ENCODE measurements around the gene SEPTIN3.
A peak's percentile ranks its signal among the peaks of the same experiment; 100 is the strongest.

Gene SEPTIN3

GRCh38 chr22:41976961-41977566, 7.8 kb downstream of the SEPTIN3 start:
- DNase-seq = peak; percentile 12 to 17

- DNase-seq = no peak
Observed at GRCh38 chr22:41978732-41979131, 9.5 kb downstream of the SEPTIN3 start.

- DNase-seq = no peak
Observed at GRCh38 chr22:41979423-41980250, 10.4 kb downstream of the SEPTIN3 start.

GRCh38 chr22:41982865-41983264, 13.6 kb downstream of the SEPTIN3 start:
- DNase-seq = no peak

- DNase-seq = no peak
Observed at GRCh38 chr22:41983513-41984405, 14.5 kb downstream of the SEPTIN3 start.

- no peak for DNase-seq
Observed at GRCh38 chr22:41987276-41987675, 18.0 kb downstream of the SEPTIN3 start.

GRCh38 chr22:41989246-41989645, 20.0 kb downstream of the SEPTIN3 start:
- DNase-seq = no peak

- DNase-seq = no peak
Observed at GRCh38 chr22:41991111-41991510, 21.9 kb downstream of the SEPTIN3 start.

- no peak for DNase-seq
Observed at GRCh38 chr22:41992496-41992895, 23.3 kb downstream of the SEPTIN3 start.

GRCh38 chr22:41995211-41995610, 26.0 kb downstream of the SEPTIN3 start:
- no peak for DNase-seq

- DNase-seq = no peak
Observed at GRCh38 chr22:41996826-41997225, 27.6 kb downstream of the SEPTIN3 start.

- peak; percentile 89 for DNase-seq
Observed at GRCh38 chr22:41998361-41999261, 29.4 kb downstream of the SEPTIN3 start, which contains the start of gene WBP2NL. Gene WBP2NL (plus strand): TSS chr22:41998788. CDS start chr22:41998819, 31 bp downstream.

GRCh38 chr22:42000466-42000865, 31.2 kb downstream of the SEPTIN3 start:
- DNase-seq = no peak

- no peak for DNase-seq
Observed at GRCh38 chr22:42001121-42001520, 31.9 kb downstream of the SEPTIN3 start.

- no peak for DNase-seq
Observed at GRCh38 chr22:42001706-42002105, 32.5 kb downstream of the SEPTIN3 start.

GRCh38 chr22:42007922-42008321, 38.7 kb downstream of the SEPTIN3 start:
- no peak for DNase-seq

GRCh38 chr22:42010778-42011177, 41.5 kb downstream of the SEPTIN3 start:
- no peak for DNase-seq

- DNase-seq = no peak
Observed at GRCh38 chr22:42013385-42013784, 44.1 kb downstream of the SEPTIN3 start.

- no peak for DNase-seq
Observed at GRCh38 chr22:42016111-42016510, 46.9 kb downstream of the SEPTIN3 start.

GRCh38 chr22:42018224-42018623, 49.0 kb downstream of the SEPTIN3 start:
- no peak for DNase-seq
